ENCODE data around the gene CIC. TPM values are rescaled to one million over a fixed set of nuclear protein-coding genes. Genes with fewer than 3 reads are reported as not detected.

The CIC gene
- total RNA-seq, 4 donors from 2014 or later = 57.8 to 90.0 (median 59.0) TPM

GRCh38 chr19:42246143-42246921 is 22.7 kb upstream of the CIC start:
- DNase-seq (ENCODE audit: low spot score in 2 of 2) = peak; percentile 70 to 95
- intact Hi-C loops (cut with DNase I; ENCODE audit: low total_unique reads) = loop anchor here (10.0 kb wide), 1 partner anchor 48 kb away; no protein-coding TSS in a partner anchor
- TF ChIP-seq CTCF (IDR thresholded peaks at IDR 0.05) (peak in 1 of 3 donors; percentile 59), POLR2A (IDR thresholded peaks at IDR 0.05) (no peak)
- H3K4me3 ChIP-seq (ENCODE audit: low read depth, poor library complexity, severe bottlenecking) = no peak overlapping the region
- WGBS, 2 donors = 8 to 10% methylated on average over 9 to 10 of the region's 10 CpGs

DNA sequence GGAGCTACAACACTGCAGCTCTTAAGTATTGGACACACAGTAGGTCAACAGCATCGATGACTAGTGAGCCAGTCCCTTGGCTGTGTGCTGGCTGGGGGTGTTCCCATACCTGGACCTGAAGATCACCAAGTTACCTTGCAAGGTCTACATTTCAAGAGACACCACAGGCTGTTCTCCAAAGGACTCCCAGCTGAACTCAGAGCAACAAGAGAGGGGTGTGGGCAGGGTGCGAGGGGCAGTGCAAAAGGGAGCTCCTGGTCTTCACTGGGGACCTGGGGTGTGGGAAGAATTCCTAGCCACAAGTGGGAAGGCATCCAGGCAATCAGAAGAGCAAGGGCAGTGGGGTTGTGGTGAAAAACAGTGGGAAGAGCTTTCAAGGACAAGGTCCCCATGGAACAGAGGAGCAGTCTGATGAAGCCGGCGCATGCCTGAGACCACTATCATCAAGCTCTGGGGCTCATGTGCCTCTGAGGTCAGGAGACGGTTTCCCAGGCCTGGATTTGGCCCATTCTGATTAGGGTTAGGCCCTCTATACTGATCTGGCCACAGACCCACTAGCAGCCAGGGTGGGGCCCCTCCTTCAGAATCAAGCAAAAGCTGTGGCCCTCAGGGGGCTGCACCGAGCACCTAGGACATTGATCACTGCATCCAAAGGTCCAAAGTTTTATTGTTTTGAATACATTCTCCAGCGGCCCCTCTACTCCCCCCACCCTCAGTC is 22.0 kb upstream of the CIC start:
- peak in 1 of 2 donors; percentile 19 for DNase-seq (ENCODE audit: low spot score in 2 of 2)
- H3K4me3 ChIP-seq (ENCODE audit: low read depth, poor library complexity, severe bottlenecking) = no peak overlapping the region
- 60 to 63% methylated on average over 6 to 7 of the region's 7 CpGs for WGBS, 2 donors
- intact Hi-C loops (cut with DNase I; ENCODE audit: low total_unique reads) = loop anchor here (10.0 kb wide), 1 partner anchor 48 kb away; no protein-coding TSS in a partner anchor
- TF ChIP-seq POLR2A (IDR thresholded peaks at IDR 0.05) (no peak), CTCF (IDR thresholded peaks at IDR 0.05) (no peak)

DNA sequence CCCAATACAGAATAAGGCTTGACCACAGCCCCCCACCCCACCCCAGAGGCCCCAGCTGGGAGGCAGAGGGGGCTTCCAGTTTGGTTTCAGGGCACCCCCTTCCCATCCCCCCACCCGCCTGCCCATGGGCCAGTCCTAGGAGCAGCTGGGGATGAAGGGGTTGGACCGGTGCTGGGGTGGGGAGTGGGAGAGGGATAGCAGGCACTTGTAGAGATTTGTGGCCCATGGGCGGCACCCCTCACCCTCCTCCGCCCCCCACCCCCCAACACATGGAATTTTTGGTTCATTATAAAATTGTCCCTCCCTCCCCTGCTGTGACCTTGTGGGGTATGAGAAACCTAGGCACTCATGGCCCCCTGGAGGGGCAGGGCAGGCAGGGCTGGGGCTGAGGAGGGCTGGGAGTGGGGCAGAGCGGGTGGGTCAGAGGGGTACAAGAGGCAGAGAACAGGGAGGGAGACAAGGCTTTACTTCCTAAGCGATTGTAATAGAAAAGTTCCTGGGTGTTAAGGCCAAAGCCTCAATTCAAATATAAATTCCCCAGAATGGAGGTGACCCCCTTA is 21.3 kb upstream of the CIC start:
- no peak overlapping the region for H3K4me3 ChIP-seq (ENCODE audit: low read depth, poor library complexity, severe bottlenecking)
- intact Hi-C loops (cut with DNase I; ENCODE audit: low total_unique reads) = loop anchor here (10.0 kb wide), 1 partner anchor 47 kb away; no protein-coding TSS in a partner anchor
- WGBS, 2 donors = 82 to 85% methylated on average over 4 to 6 of the region's 6 CpGs
- DNase-seq (ENCODE audit: low spot score in 2 of 2) = no peak
- TF ChIP-seq CTCF (IDR thresholded peaks at IDR 0.05) = no peak
- no peak for TF ChIP-seq POLR2A (IDR thresholded peaks at IDR 0.05)

DNA sequence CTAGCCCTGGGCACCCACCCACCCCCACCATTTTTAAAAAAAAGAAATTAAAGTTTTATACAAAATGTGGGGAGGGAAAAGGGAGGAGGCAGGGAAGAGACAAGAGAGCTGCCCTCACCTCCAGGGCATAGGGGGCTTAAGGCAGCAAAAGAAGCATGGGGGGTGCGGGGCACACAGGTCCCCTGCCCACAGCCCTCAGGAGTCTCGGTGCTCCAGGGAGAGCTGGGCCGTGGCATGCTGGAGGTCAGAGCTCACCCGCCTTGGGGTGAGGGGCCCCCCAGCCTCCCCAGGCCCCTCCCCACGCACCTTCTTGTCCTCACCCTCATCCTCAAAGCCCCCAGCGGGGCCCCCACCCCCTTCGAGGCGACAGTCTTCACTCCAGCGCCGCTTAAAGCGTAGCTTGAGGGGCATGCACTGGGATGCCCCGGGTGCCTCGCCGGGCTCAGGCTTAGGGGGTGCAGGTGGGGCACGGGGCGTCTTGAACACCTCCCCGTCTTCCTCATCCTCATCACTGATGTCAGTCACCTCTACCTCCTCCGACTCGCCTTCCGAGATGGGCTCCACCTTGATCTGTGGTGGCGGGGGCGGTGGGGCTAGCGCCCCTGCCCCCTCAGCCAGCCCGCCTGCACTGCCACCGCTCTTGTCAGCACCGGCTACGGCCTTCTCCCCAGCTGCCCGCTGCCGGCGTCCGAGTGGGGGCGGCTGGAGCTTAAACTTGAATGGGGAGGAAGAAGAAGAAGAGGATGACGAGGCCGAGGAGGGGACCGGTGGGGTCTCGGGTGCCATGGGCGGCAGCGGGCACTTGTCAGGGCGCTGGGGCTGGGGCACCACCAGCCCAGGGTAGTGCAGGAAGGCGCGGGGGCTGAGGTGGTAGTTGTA is 20.5 kb upstream of the CIC start:
- 83 to 86% methylated on average over 31 to 41 of the region's 41 CpGs for WGBS, 2 donors
- DNase-seq (ENCODE audit: low spot score in 2 of 2) = no peak
- H3K4me3 ChIP-seq (ENCODE audit: low read depth, poor library complexity, severe bottlenecking) = no peak overlapping the region
- intact Hi-C loops (cut with DNase I; ENCODE audit: low total_unique reads) = loop anchor here (10.0 kb wide), 1 partner anchor 46 kb away; no protein-coding TSS in a partner anchor
- TF ChIP-seq POLR2A (IDR thresholded peaks at IDR 0.05) = no peak
- no peak for TF ChIP-seq CTCF (IDR thresholded peaks at IDR 0.05)

- WGBS, 2 donors = 74% methylated on average over 34 to 35 of the region's 36 CpGs
These were observed 19.8 kb upstream of the CIC start for GRCh38 chr19:42249149-42249750.

More at GRCh38 chr19:42249149-42249750, 19.8 kb upstream of the CIC start:
- intact Hi-C loops (cut with DNase I; ENCODE audit: low total_unique reads) = loop anchor here (10.0 kb wide), 1 partner anchor 46 kb away; no protein-coding TSS in a partner anchor
- no peak for DNase-seq (ENCODE audit: low spot score in 2 of 2)
- TF ChIP-seq CTCF (IDR thresholded peaks at IDR 0.05) (no peak), POLR2A (IDR thresholded peaks at IDR 0.05) (no peak)
- no peak overlapping the region for H3K4me3 ChIP-seq (ENCODE audit: low read depth, poor library complexity, severe bottlenecking)

All from lower leg skin (tissue), 4 donors.